Activated CD4-positive, alpha-beta T cell treated with anti-CD3 and anti-CD28 coated beads for 48 hours (primary cell): ENCODE results near the gene C16orf74.
A peak's percentile ranks its signal among the peaks of the same experiment; 100 is the strongest.

Experiments
- DNase-seq: peaks from one replicate; pipeline ENCODE4 v3.0.0-alpha.2; 2020

C16orf74 gene

DNA sequence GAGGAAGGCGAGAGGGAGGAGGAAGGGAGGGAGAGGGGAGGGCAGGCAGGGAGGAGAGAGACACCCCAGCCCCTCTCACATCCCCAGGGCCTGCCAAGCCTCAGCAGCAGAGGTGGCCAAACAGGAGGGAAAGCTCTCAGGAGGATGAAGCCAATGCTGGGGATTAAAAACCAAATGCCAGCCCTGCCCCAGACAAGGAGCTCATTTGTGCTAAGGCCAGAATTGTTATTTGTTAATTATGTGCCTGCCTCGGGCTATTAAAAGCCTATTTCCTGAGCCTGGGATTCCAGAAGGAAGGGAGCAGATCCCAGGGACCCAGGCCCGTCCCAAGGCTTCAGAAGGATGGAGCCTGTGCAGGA is 34.2 kb downstream of the C16orf74 start:
- no peak for DNase-seq

DNA sequence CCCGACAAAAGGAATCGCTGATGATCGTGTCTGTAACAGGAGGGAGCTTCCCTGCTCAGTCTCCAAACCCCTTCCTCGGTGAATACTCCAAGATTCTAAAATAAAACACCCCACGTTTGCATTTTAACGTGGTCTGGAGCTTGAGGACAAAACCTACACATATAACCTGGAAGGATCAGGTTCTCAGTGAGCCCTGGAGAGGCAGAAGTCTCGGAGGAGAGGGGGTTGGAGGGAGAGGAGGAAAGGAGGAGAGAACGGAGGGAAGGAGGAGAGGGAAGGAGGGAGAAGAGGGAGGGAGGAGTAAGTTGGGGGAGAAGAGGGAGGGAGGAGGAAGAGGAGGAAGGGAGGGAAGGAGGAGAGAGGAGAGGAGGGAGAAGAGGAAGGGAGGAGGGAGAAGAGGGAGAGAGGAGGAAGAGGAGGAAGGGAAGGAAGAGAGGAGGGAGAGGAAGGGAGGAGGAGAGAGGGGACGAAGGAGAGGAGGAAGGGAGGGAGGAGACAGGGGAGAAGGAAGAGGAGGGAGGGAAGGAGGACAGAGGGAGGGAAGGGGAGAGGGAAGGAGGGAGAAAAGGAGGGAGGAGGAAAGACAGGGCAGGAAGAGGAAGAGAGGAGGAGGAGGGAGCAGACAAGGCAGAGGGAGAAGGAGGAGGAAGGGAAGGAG is 34.7 kb downstream of the C16orf74 start:
- no peak for DNase-seq

DNA sequence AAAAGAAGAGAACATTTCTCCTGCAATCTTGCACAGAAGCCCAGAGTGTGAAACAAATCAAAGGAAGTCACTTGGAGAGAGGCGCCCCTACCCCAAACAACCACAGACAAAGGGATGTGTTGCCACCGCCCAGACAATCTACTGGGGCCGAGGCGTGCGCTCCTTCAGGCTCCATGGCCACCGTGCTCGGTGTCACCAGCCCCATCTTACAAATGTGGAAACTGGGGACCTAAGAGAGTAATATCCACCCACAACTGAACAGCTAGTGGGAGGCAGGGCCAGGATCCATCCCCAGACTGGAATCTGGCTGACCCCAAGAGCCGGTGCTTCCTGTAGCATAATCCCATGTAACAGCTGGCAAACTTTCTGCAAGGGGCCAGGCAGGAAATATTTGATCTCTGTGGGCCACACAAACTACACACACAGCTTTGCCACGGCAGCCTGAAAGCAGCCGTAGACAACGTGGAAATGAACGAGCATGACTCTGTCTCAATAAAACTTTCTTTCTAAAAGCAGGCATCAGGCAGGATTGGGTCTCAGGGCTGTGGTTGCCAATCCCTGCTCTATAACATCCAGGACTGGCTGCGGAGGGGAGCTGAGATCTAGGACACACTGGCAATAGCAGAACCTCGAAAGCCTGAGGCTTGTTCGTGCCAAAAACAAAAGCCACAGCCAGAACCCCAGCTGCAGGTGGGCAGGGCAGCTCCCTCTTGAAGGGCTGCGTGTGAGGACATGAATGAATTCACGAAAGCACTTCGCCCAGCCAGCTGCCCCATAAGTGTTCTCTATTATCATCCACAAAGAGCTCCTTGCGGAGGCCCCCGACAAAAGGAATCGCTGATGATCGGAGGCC is 35.5 kb downstream of the C16orf74 start:
- DNase-seq, result no peak

DNA sequence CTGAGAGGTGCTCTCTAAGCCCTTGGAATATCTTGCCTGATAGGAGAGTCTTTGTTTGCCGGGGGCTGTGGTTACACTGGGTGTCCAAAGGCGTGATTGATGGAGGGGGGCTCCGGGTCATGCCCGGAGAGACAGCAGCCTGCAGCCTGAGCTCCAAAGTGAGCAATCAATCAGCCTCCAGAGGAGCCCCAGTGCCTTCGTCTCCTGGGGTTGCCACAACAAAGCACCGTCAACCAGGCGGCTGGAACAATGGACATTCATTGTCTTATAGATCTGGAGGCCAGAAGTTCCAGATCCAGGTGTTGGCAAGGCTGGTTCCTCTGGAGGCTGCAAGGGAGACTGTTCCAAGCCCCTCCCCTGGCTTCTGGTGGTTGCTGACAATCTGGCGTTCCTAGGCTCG is 38.1 kb downstream of the C16orf74 start:
- DNase-seq, result no peak

DNA sequence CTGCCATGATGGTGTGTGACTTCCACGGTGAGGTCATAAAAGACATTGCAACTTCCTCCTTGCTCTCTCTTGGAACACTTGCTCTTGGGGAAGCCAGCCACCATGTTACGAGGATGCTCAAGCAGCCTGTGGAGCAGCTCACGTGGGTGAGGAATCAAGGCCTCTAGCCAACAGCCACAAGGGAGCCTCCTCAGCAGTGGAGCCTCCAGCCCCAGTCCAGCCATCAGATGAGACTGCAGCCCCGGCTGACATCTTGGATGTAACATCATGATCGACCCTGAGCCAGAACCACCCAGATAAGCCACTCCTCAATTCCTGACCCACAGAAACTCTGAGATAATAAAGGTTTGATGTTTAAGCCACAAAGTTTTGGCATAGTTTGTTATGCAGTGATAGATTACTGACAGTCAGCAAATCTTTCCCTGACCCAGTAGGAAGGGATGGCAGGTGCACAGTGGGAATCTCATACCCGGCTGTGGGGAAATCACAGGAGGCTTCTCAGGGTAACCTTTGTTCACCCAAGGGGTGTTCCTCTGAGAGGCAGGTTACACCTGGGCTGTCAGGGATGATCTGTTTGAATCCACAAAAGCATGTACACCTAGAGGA is 38.8 kb downstream of the C16orf74 start:
- DNase-seq, result no peak

DNA sequence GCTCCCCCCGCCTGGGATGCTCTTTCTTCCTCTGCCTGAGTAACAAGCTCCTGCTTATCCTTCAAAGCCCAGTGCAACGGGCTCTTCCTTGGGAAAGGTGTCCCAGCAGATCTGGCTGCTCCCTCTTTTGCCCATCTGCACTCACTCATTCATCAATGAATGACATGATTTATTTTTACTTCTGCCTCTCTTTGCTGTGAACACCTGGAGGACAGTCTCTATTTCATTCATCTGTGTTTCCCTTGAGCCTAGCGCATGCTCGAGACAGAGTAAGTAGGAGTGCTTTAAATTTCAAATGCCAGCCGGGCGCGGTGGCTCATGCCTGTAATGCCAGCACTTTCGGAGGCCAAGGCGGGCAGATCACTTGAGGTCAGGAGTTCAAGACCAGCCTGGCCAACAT is 40.2 kb downstream of the C16orf74 start:
- DNase-seq, result no peak

DNA sequence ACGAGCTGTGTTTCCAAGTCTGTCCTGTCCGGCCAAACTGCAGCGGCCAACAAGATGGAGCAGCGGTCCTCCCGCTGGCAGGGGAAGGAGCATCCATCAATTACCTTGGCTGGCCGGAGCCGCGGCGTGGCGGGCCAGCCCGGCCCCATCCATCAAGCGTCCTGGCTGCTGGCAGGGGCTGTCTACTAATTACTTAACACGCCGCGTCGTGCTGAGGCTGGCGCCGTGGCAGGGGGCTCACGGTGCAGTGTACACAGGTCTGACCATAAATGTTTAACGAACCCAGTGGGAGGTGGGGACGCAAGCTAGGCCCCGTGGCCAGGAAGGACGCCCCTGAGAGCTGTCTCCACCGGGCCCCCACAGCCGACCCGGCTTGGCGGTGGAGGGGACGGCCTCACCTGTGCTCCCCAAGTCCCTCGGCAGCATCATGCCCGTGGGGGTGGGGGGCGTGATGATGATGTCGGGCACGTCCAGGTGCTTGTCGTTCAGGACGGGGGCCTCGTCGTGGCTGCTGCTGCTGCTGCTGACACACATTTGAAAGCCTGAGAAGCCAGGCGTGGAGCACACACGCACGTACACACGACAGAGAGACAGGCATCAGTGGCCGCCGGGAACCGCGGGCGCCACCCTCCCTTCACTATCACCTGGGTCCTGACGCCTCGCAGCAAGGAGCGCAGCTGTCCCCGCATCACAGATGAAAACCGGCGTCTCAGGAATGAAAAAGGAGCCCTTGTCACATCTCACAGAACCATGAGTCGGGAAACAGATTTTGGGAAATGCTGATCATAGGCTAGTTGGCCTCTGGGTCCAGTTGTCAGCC is 40.9 kb downstream of the C16orf74 start:
- no peak for DNase-seq

DNA sequence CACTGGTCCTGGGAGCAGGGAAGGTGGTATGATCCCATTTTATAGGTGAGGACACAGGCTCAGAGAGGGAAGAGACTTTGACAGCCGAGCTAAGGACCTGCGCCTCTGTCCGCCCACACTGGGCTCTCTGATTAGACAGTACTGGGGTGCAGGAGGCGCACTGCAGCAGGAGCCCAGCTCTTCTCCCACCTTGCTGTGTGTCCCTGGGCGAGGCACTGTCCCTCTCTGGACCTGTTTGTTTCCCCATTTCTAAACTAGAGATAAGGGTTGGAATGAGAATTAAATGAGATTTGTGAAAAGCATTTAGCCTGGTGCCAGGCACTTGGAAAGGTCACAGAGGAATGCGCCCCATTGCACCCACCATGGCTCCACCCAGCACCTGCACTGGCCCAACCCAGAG is 42.6 kb downstream of the C16orf74 start:
- DNase-seq, result no peak

DNA sequence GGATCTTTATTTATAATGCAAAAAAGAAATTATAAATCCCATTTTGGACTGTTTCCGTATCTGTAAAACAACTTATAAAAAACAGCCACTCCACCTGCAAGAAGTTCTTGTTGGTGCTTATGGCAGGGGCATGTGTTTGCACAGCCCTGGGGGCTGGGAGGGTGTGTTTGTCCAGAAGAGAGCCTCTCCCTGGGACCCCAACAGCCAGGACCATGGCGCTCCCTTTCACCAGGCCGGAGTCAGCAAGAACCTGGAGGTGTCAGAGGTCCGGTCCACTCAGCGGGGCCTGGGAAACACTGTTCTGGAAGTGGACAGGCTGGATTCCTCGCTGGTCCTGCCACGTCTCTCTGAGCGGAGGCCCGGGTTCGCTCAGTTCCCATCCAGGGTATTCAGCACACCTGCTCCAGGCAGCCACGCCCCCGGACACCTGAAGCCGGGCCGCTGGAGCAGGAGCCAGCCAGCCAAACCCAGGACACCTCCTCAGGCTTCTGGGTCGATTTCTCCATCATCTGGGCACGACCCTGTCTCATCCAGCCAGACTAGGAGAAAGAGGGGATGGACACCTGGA is 43.3 kb downstream of the C16orf74 start:
- DNase-seq, result no peak

DNA sequence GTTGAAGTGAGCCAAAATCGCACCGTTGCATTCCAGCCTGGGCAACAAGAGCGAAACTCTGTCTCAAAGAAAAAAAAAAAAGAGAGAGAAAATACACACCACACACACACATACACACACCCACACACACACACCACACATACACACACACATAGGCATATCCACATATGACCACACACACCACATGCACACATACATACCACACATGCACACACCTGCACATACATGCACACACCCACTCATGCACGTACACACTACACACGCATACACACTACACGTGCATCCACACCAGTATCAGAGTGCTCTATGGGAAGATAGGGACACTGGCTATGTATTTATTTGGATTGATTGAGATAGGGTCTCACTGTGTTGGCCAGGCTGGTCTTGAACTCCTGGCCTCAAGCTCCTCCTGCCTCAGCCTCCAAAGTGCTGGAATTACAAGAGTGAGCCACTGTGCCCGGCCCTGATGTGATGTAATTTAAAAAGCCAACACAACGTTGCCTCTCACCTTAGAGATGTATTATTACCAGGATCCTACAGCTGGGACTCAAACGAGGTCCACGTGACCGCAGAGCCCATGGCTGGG is 44.4 kb downstream of the C16orf74 start:
- no peak for DNase-seq

DNA sequence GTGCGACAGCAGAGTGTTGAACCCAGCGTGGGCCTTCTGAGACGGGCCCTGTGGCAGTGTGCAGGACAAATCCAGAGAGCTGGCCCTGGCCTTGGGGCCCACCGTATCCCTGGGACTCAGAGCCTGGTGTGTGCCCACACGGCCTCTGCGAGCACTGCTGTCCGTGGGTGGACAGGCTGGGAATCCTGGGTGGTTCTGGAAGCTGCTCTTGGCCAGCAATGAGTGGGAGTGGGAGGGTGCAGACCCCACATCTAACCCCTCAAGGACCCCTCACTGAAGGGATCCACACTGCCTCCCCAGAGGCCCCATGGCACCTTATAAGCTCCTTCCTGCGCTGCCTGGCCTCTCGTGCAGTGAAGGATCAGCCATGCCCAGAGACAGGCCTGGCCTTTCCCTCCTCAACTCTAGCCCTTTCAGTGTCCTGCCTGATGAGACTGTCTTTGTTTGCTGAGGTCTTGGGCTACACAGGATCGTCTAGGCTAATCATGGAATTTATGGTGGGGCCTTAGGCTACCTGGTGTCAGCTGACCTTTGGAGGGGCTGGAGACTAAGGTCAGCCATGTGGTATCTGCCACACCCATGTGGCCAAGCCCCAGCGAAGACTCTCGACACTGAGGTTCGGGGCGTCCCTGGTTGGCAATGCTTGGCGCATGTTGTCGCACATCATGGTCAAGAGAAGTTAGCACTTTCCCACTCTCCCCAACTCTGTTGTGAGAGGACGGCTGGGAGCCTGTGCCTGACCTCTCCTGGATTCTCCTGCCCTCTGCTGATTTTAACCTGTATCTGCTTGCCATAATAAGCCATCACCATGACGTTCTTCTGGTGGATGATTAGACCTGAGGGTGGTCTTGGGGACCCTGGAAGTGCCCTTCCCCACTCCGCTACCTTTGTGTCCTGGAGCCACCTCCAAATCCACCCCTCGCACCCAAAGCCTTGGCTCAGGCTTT is 45.7 kb downstream of the C16orf74 start:
- DNase-seq, result no peak

DNA sequence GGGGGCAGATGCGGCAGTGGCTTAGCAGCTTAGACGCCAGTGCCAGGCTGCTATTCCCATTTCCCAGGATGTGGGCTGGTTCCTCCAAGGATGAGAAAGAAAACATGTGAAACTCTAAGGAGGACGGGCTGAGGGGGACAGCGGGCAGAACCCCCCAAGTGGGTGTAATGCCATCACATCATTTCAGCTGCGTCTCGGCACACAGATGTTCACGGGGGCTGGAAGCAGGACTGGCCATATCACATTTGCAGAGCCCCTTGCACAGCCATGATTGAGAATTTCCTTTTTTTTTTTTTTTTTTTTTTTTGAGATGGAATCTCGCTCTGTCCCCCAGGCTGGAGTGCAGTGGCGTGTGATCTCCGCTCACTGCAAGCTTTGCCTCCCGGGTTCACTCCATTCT is 46.9 kb downstream of the C16orf74 start:
- DNase-seq, result no peak

DNA sequence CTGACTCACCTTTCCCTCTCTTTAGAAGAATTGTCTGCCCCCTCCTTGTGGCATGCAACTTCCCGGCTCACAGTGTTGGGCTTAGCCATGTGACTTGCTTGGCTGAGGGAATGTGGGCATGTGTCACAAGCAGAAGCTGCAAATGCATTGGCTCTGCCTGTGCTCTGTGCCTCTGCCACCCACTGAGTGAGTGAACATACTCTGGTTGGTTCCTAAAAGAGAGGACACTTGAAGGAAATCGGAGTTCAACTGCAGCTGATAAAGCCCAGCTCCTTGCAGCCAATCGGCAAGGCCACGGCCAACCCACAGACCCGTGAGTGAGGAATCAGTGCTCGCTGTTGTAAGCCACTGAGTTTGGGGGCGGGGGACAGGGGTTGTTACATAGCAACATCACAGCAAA is 51.3 kb downstream of the C16orf74 start:
- DNase-seq, result peak; percentile 26

DNA sequence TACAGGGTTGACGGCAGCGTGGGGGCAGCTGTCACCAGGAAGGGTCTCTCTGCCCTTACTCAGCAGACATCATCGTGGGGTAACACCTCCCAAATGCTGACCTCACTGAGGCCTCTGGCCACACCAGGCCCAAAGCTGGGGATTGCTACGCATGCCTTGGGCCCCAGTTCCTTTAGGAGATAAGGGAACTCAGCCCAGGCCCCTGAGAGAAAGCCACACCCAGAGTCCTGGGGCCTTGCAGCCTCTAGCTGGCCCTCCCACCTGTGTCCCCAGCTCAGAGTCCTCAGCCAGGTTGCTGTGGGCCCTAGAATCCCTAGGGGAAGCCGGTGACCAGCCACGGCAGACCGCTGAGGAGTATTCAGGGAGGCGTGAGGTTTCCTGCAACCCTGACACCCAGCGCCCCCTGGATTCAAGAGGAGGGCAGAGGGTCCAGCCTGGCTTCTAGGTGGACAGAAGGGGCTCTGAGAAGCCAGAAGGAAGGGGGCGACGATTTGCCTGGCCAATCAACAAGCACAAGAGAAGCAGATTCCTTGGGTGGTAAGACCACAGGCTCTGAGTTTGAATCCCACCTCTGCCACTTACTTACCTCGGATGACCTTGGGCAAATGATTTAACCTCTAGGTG is 51.8 kb downstream of the C16orf74 start:
- DNase-seq, result no peak

DNA sequence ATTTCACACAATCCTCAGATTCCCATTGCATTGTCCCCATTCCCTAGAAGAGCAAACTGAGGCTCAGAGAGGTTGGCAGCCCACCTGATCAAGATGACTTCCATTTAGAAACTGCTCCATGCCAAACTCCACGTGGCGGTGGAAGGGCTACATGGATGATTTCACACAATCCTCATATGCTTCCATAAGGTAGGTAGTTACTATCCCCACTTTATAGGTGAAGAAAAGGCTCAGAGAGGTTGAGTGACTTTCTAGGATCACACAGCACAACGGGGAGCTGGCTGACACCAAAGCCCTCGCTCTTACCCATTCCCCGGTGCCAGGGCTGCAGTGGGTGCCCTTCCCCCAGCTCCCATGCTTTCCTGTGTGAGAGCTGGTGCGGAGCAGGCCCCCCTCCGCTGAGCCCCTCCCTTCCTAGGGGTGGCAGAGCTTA is 52.4 kb downstream of the C16orf74 start:
- DNase-seq, result no peak

DNA sequence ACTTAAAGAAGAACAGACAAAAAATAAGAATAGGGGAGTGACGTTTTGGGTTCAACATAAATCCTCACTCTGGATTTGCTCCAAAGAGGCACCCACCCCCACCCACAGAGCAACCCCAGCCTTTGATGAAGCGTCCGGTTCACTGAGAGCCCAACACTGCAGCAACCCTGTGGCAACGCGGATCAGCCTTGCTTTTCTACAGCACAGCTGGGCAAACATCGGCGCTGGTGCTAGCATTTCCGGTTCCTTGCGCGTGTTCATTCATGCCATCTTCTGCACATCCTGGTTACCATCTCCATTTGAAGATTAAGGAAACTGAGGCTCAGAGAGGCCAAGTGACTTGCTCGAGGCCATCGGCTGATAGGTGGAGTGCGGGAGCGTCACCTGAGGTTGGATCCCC is 53.5 kb downstream of the C16orf74 start:
- no peak for DNase-seq

DNA sequence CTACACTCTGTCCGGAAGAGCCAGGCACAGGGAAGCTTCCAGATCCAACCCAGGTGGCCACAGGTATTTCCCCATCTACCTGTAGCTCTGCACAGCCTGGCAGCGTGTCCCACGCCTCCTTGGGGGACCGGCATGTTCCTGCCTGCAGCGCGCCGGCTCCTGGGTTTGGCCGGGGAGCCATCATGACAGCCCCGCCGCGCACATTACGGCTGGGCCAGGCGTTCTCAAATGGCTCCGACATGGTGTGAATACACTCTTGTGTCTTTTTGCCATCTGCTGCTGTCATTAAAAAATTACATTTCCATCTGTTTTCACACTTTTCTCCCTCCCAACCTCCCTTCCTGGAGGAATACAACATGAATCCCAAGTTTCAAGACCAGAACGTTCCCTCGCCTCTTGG is 54.1 kb downstream of the C16orf74 start:
- DNase-seq, result no peak

DNA sequence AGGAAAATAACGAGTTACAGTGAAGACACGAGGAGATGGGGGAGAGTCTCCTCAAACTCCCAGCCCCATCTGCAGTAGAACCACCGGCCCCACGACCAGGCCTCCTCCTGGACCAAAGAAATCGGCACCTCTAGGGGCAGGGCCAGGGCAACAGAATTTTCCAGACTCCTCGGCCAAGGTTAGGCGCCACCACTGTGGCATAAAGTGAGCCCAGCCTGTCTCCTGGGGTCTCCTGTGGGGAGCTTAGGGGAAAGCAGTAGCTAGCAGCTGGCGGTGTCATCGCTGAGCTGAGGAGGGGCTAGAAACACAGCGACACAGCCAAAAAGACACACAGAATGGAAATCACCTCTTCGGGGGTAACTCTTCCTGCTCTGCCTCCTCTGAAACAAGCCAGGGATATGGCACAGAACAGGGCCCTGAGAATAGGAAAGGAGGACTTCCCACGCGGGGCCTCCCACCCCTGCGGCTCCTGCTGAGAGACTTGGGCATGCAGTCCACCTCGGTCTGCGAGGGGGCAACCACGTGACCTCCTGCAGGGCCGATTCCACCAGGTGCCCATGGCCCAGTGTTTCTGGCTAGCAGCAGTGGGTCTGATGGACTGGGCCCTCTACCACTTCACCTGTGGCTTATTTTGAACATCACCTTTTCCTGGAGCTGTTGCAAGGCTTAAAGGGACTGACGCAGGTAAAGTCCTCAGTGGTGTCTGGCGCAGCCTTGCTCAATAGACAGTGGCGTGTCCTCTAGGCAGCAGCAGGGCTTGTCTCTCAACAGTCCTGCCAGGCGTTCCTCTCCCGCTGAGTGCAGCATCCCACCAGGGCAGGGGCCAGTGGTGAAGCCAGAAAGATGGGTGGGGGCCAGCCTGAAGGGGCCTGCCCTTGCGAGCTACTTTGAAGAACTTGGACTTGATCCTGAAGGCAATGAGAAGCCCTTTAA is 55.4 kb downstream of the C16orf74 start:
- DNase-seq, result no peak

DNA sequence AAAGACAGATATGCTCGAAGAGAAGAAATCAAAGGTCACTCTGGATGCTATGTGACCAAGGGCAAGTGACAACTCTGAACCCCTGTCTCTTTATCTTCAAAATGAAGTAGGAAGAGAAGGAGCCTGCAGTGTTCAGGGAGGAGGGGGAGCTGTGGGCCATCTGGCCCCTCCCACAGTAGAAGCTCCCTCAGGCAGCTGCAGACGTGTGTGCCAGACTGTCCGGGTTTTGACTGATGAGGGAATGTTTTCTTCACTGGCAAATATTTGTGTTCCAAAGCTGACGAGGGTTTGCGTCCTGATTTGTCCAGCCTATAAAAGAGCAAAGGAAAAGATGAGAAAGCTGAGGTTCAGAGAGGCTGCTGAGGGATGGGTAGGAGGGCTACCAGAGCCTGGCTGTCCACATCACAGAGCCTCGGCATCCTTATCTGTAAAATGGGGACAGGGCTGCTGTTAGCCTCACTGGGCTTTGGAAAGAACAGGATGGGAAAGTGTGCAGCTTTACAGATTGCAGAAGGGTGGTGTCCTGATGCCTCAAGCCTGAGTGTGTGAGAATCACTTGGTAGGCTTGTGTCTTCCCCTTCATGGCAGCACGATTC is 60.3 kb downstream of the C16orf74 start:
- no peak for DNase-seq
